H1 (cell line): ENCODE measurements around the gene LTN1. TPM values are rescaled to one million over a fixed set of nuclear protein-coding genes. Genes with fewer than 3 reads are reported as not detected.

Source experiments
- CTCF ChIA-PET: fragments of 300-600 bp; sonication (Branson Sonifier 250); formaldehyde crosslinking; loops from one replicate; lab custom pipeline; 2021; ENCODE audit not compliant: partially characterized antibody; lab: Charles Lee
- POLR2A ChIA-PET: fragments of 300-600 bp; sonication (Branson Sonifier 250); formaldehyde crosslinking; loops from one replicate; lab custom pipeline; 2021; ENCODE audit warnings: inconsistent platforms; ENCODE audit not compliant: partially characterized antibody; lab: Charles Lee
- DNase-seq, 2 experiments: peaks; one replicate each; pipeline versions ENCODE4 v3.0.0 to v3.0.0-alpha.2; 2010 to 2022; ENCODE audit warnings: low spot score in 2 of 2, low read depth in 1 of 2, mixed read lengths in 1 of 2
- FAIRE-seq: peaks from 2 replicates; lab custom pipeline; 2011; peaks lifted over from hg19 to GRCh38; lab: Jason Lieb, UNC
- H2AFZ ChIP-seq: 2 replicates; pipeline ENCODE4 v1.8.1; 2012; ENCODE audit warnings: low read length, inconsistent platforms
- H2AK5ac ChIP-seq: 2 replicates; pipeline ENCODE4 v1.6.1; 2013; ENCODE audit warnings: low read depth, low read length
- H2BK120ac ChIP-seq: replicated peaks from 2 replicates; pipeline ENCODE3; 2013; ENCODE audit warnings: low read depth, low read length, inconsistent platforms
- H2BK12ac ChIP-seq: 2 replicates; pipeline ENCODE4 v1.6.1; 2013; ENCODE audit warnings: low read depth, low read length
- H2BK15ac ChIP-seq: 2 replicates; pipeline ENCODE4 v1.6.1; 2013; ENCODE audit warnings: low read length
- H2BK20ac ChIP-seq: 2 replicates; pipeline ENCODE4 v1.6.1; 2013; ENCODE audit warnings: low read length
- H2BK5ac ChIP-seq: 2 replicates; pipeline ENCODE4 v1.6.1; 2013; ENCODE audit warnings: low read depth, low read length
- H3K14ac ChIP-seq: 2 replicates; pipeline ENCODE4 v1.6.1; 2013; ENCODE audit warnings: inconsistent platforms; ENCODE audit not compliant: insufficient read length
- H3K18ac ChIP-seq: 2 replicates; pipeline ENCODE4 v1.6.1; 2013; ENCODE audit warnings: low read length; ENCODE audit errors: extremely low read depth
- H3K23ac ChIP-seq: 2 replicates; pipeline ENCODE4 v1.6.1; 2013; ENCODE audit warnings: inconsistent platforms; ENCODE audit not compliant: insufficient read length
- H3K23me2 ChIP-seq: 2 replicates; pipeline ENCODE4 v1.6.1; 2013; ENCODE audit warnings: low read depth, low read length
- H3K27ac ChIP-seq: 2 replicates; pipeline ENCODE4 v1.6.1; 2011; ENCODE audit warnings: low read depth, low read length, inconsistent platforms
- H3K27me3 ChIP-seq, 4 experiments: replicated peaks in 1 of 4; 1 replicate in 1 of 4; 2 replicates in 3 of 4; pipeline versions ENCODE4 v1.6.1 to v1.8.1; 2011 to 2013; ENCODE audit warnings: low read length in 3 of 4, mild to moderate bottlenecking in 3 of 4, inconsistent platforms in 2 of 4, mixed read lengths in 2 of 4, moderate library complexity in 1 of 4; ENCODE audit not compliant: control insufficient read depth in 3 of 4, insufficient read depth in 3 of 4; ENCODE audit errors: extremely low read depth in 1 of 4
- H3K36me3 ChIP-seq, 4 experiments: 2 replicates each; pipeline versions ENCODE4 v1.6.1 to v1.8.1; 2011 to 2013; ENCODE audit warnings: mild to moderate bottlenecking in 4 of 4, low read length in 3 of 4, moderate library complexity in 2 of 4, control low read depth in 1 of 4, inconsistent platforms in 1 of 4; ENCODE audit not compliant: insufficient read depth in 4 of 4, control insufficient read depth in 2 of 4
- H3K4ac ChIP-seq: replicated peaks from 2 replicates; pipeline ENCODE3; 2013; ENCODE audit warnings: low read length, low read depth, mixed read lengths, inconsistent platforms; ENCODE audit not compliant: insufficient read length
- H3K4me1 ChIP-seq, 4 experiments: replicated peaks in 1 of 4; 1 replicate in 1 of 4; 2 replicates in 3 of 4; pipeline versions ENCODE4 v1.6.1 to v1.8.1; 2011 to 2013; ENCODE audit warnings: low read length in 3 of 4, inconsistent platforms in 2 of 4, mixed read lengths in 1 of 4; ENCODE audit not compliant: insufficient read depth in 4 of 4, control insufficient read depth in 3 of 4
- H3K4me2 ChIP-seq, 2 experiments: 2 replicates each; pipeline versions ENCODE4 v1.6.1 to v1.8.1; 2011 to 2013; ENCODE audit warnings: low read depth in 2 of 2, low read length in 2 of 2, control low read depth in 1 of 2, inconsistent platforms in 1 of 2, mild to moderate bottlenecking in 1 of 2; ENCODE audit not compliant: insufficient read depth in 1 of 2
- H3K4me3 ChIP-seq, 4 experiments: fragments of 200-600, 300-600 bp in 1 of 4; sonication (generic), shearing (Covaris generic), sonication (Bioruptor Twin) in 1 of 4; 2 replicates each; pipeline versions ENCODE4 v1.5.1 to v1.8.1; 2011 to 2016; ENCODE audit warnings: low read length in 4 of 4, low read depth in 3 of 4, control low read depth in 2 of 4, inconsistent platforms in 2 of 4, mild to moderate bottlenecking in 2 of 4, mixed read lengths in 1 of 4, moderate library complexity in 1 of 4; ENCODE audit not compliant: insufficient read depth in 2 of 4; ENCODE audit errors: extremely low read depth in 1 of 4
- H3K56ac ChIP-seq: replicated peaks from 2 replicates; pipeline ENCODE3; 2013; ENCODE audit warnings: low read depth, mild to moderate bottlenecking, mixed read lengths, low read length, inconsistent platforms; ENCODE audit not compliant: insufficient read length
- H3K79me1 ChIP-seq: 2 replicates; pipeline ENCODE4 v1.6.1; 2013; ENCODE audit warnings: low read depth, low read length, control low read depth
- H3K79me2 ChIP-seq, 2 experiments: 2 replicates each; pipeline versions ENCODE4 v1.6.1 to v1.8.1; 2012 to 2013; ENCODE audit warnings: low read length in 2 of 2, mild to moderate bottlenecking in 2 of 2, inconsistent platforms in 1 of 2; ENCODE audit not compliant: insufficient read depth in 2 of 2, control insufficient read depth in 1 of 2
- H3K9ac ChIP-seq, 4 experiments: replicated peaks in 1 of 4; 1 replicate in 1 of 4; 2 replicates in 3 of 4; pipeline versions ENCODE4 v1.6.1 to v1.8.1; 2011 to 2013; ENCODE audit warnings: low read depth in 3 of 4, low read length in 3 of 4, control low read depth in 2 of 4, mild to moderate bottlenecking in 2 of 4, moderate library complexity in 2 of 4, inconsistent platforms in 1 of 4; ENCODE audit errors: extremely low read depth in 1 of 4
- H3K9me3 ChIP-seq, 2 experiments: 2 replicates each; pipeline versions ENCODE4 v1.6.1 to v1.8.1; 2012 to 2013; ENCODE audit warnings: mild to moderate bottlenecking in 2 of 2, moderate library complexity in 2 of 2, control low read depth in 1 of 2, inconsistent platforms in 1 of 2, low read depth in 1 of 2, low read length in 1 of 2, mixed read lengths in 1 of 2; ENCODE audit not compliant: insufficient read depth in 2 of 2
- H4K20me1 ChIP-seq, 2 experiments: replicated peaks in 1 of 2; 2 replicates each; pipeline versions ENCODE3 to v1.8.1; 2011 to 2013; ENCODE audit warnings: inconsistent platforms in 2 of 2, low read length in 2 of 2, mild to moderate bottlenecking in 1 of 2; ENCODE audit not compliant: insufficient read depth in 2 of 2, control insufficient read depth in 1 of 2
- H4K5ac ChIP-seq: 2 replicates; pipeline ENCODE4 v1.6.1; 2013; ENCODE audit warnings: low read length, low read depth, mixed read lengths, inconsistent platforms; ENCODE audit not compliant: insufficient read length
- H4K8ac ChIP-seq: 2 replicates; pipeline ENCODE4 v1.8.0; 2013; ENCODE audit warnings: mild to moderate bottlenecking, moderate library complexity, low read length, inconsistent platforms; ENCODE audit not compliant: insufficient read depth; ENCODE audit errors: extremely low read depth
- H4K91ac ChIP-seq: replicated peaks from 2 replicates; pipeline ENCODE3; 2013; ENCODE audit warnings: low read length, mixed read lengths, inconsistent platforms; ENCODE audit not compliant: insufficient read length
- ATF3 ChIP-seq: IDR thresholded peaks from 2 replicates; pipeline ENCODE4 v1.6.1; 2011; ENCODE audit warnings: low read depth, mild to moderate bottlenecking, low read length; ENCODE audit not compliant: insufficient read depth
- BCL11A ChIP-seq, 2 experiments: IDR thresholded peaks; one replicate each; pipeline ENCODE4 v1.6.1; 2011; ENCODE audit warnings: low read depth in 2 of 2, low read length in 2 of 2, mild to moderate bottlenecking in 2 of 2
- CEBPB ChIP-seq: IDR thresholded peaks from 2 replicates; pipeline ENCODE4 v1.6.1; 2012; ENCODE audit warnings: low read depth, low read length
- EP300 ChIP-seq, 2 experiments: IDR thresholded peaks; 1 replicate in 1 of 2; 2 replicates in 1 of 2; pipeline ENCODE4 v1.6.1; 2011 to 2012; ENCODE audit warnings: low read depth in 2 of 2, low read length in 2 of 2, mild to moderate bottlenecking in 2 of 2, borderline replicate concordance in 1 of 2, inconsistent platforms in 1 of 2, moderate library complexity in 1 of 2
- EZH2 ChIP-seq: fragments of 200-600 bp; sonication (generic); IDR thresholded peaks from 2 replicates; pipeline ENCODE4 v1.7.1; 2012; ENCODE audit warnings: low read depth, mild to moderate bottlenecking, moderate library complexity, low read length, inconsistent platforms; ENCODE audit not compliant: severe bottlenecking
- KDM5A ChIP-seq: fragments of 200-600 bp; IDR thresholded peaks from 2 replicates; pipeline ENCODE4 v1.7.1; 2012; ENCODE audit warnings: mild to moderate bottlenecking, low read length, inconsistent platforms, mixed read lengths
- RBBP5 ChIP-seq: IDR thresholded peaks from 2 replicates; pipeline ENCODE4 v1.7.1; 2012; ENCODE audit warnings: low read depth, mild to moderate bottlenecking, inconsistent platforms, low read length, moderate library complexity, borderline replicate concordance
- SIRT6 ChIP-seq: IDR thresholded peaks from one replicate; pipeline ENCODE4 v1.7.1; 2012; ENCODE audit warnings: low read length, inconsistent platforms
- SIX5 ChIP-seq: IDR thresholded peaks from 2 replicates; pipeline ENCODE4 v1.6.1; 2011; ENCODE audit warnings: mild to moderate bottlenecking, low read depth, low read length
- ZNF274 ChIP-seq: IDR thresholded peaks from 2 replicates; pipeline ENCODE4 v1.7.0; 2012; ENCODE audit warnings: low read length, borderline replicate concordance; ENCODE audit errors: extremely low read depth
- WGBS, 2 experiments: shearing (Covaris generic) in 1 of 2; methylation state at CpG; one replicate each; pipeline versions ENCODE4 v1.1.6 to v1.1.7; 2013 to 2015; ENCODE audit warnings: low lambda C conversion rate in 2 of 2, mixed read lengths in 2 of 2, inconsistent platforms in 1 of 2, low coverage in 1 of 2, missing lambda C conversion rate in 1 of 2; ENCODE audit not compliant: insufficient replicate concordance in 2 of 2, insufficient coverage in 1 of 2, insufficient read length in 1 of 2; ENCODE audit errors: extremely low coverage in 1 of 2, missing lambda C conversion rate in 1 of 2; 5-methylcytosine and 5-hydroxymethylcytosine counted together
- polyA plus RNA-seq, 7 experiments: library from polyadenylated mRNA; depleted of rRNA in 3 of 7; stranded (reverse) in 5 of 7; unstranded in 2 of 7; fragments of >200 nt in 5 of 7; fragments of 200-250 nt in 2 of 7; gene quantifications; 1 replicate in 5 of 7; 2 replicates in 1 of 7; 4 replicates in 1 of 7; pipeline versions ENCODE4 v1.2.1 to v1.2.3, GENCODE V29; 2011 to 2013; ENCODE audit warnings: missing spikeins in 2 of 7, mixed read lengths in 2 of 7
- total RNA-seq: library from RNA; stranded (reverse); fragmentation: NEBNext Ultra II Directional; extraction: Animal tissue kit (Norgen Biotek cat#: 25700); gene quantifications from 2 replicates; pipeline ENCODE4 v1.2.1, GENCODE V29; 2021

Gene LTN1
- total and polyA plus RNA-seq, 2 of the 8 experiments (the other 6 are each of a cell fraction or from before 2014, with no cell fraction given), result 3.2 to 23.5 TPM

- H4K5ac ChIP-seq, result no peak overlapping the region
- ChIA-PET CTCF (interaction anchor here (1.2 kb wide), 1 partner anchor 39 kb away, joined by 4 read pairs; no protein-coding TSS in a partner anchor), POLR2A (interaction anchor here (1.0 to 2.4 kb wide), 4 partner anchors 10 to 39 kb away, joined by 3 to 8 read pairs (median 4); partner anchors contain the start of gene USP16)
- H4K20me1 ChIP-seq, result peaks cover 0 to 5% of the 10 kb centered on the region in 2 experiments
- WGBS, 2 experiments, result 63% methylated on average over 4 of the region's 4 CpGs; no CpG with 5 or more reads in 1 of the 2 experiments
- no peak overlapping the region for H2AFZ ChIP-seq
- H3K18ac ChIP-seq, result no peak overlapping the region
- H3K4me3 ChIP-seq, result no peak overlapping the region
- H3K56ac ChIP-seq, result no peak overlapping the region
- H2BK5ac ChIP-seq, result no peak overlapping the region
- no peak for TF ChIP-seq SIRT6
- TF ChIP-seq RBBP5, result no peak
- no peak for TF ChIP-seq EP300 (IDR thresholded peaks at IDR 0.05; ENCODE audit: borderline replicate concordance in 1 of 2, low read depth in 2 of 2, low read length in 2 of 2)
- no peak for TF ChIP-seq CEBPB
- TF ChIP-seq ZNF274, result no peak
- no peak for TF ChIP-seq ATF3
- TF ChIP-seq SIX5, result no peak
- no peak for TF ChIP-seq KDM5A
- no peak for TF ChIP-seq BCL11A (IDR thresholded peaks at IDR 0.05; ENCODE audit: low read depth in 2 of 2, low read length in 2 of 2)
- TF ChIP-seq EZH2, result no peak
- no peak overlapping the region for H3K9ac ChIP-seq
- no peak overlapping the region for H3K4me2 ChIP-seq
- no peaks in the 10 kb centered on the region for H3K9me3 ChIP-seq
- H3K27ac ChIP-seq, result no peak overlapping the region
- H2BK15ac ChIP-seq, result no peak overlapping the region
- H3K4me1 ChIP-seq, result no peaks in the 10 kb centered on the region
- no peak for DNase-seq
- no peak for FAIRE-seq
- H3K4ac ChIP-seq, result no peak overlapping the region
- H2BK12ac ChIP-seq, result no peak overlapping the region
- H3K79me1 ChIP-seq, result no peaks in the 10 kb centered on the region; the same call in 1 of the 2 replicates
- peaks cover 3 to 38% (median 25%) of the 10 kb centered on the region in 4 experiments; a peak in 6 of 8 replicates for H3K36me3 ChIP-seq
- no peak overlapping the region for H2BK120ac ChIP-seq
- H3K23me2 ChIP-seq, result no peaks in the 10 kb centered on the region; the same call in 1 of the 2 replicates
- H2BK20ac ChIP-seq, result no peak overlapping the region
- H2AK5ac ChIP-seq, result no peak overlapping the region
- no peak overlapping the region for H3K23ac ChIP-seq
- H3K79me2 ChIP-seq, result peaks cover 0 to 3% of the 10 kb centered on the region in 2 experiments; a peak in 1 of 4 replicates
- no peak overlapping the region for H3K14ac ChIP-seq
- H4K8ac ChIP-seq, result no peak overlapping the region
- no peak overlapping the region for H4K91ac ChIP-seq
- no peaks in the 10 kb centered on the region for H3K27me3 ChIP-seq
Measured at GRCh38 chr21:29033301-29033700, 40.6 kb upstream of the LTN1 start.
